Activated B cell treated with CpG ODN at 0.5 μM for 24 hours (primary cell): Measurements from ENCODE around the gene TAB3. TPM values are rescaled to one million over a fixed set of nuclear protein-coding genes. Genes with fewer than 3 reads are reported as not detected.

Experiments
- ATAC-seq: fragments of 200-7000 bp; cut with Tn5 transposase; one replicate; pipeline ENCODE4 v1.10.0; 2021; ENCODE audit warnings: low read depth, mild to moderate bottlenecking, moderate library complexity
- CTCF ChIA-PET: fragments of 350-600 bp; sonication (Branson Sonifier 250); formaldehyde crosslinking; loops from one replicate; lab custom pipeline; 2021; ENCODE audit warnings: antibody characterized with exemption; lab: Charles Lee
- POLR2A ChIA-PET: fragments of 350-600 bp; sonication (Branson Sonifier 250); formaldehyde crosslinking; loops from one replicate; lab custom pipeline; 2021; ENCODE audit warnings: antibody characterized with exemption; lab: Charles Lee
- DNase-seq: peaks from one replicate; pipeline ENCODE4 v3.0.0; 2022
- H3K27ac Mint-ChIP-seq: one replicate; pipeline ENCODE4 v1.8.0; 2020; ENCODE audit warnings: mixed read lengths
- H3K27me3 Mint-ChIP-seq: one replicate; pipeline ENCODE4 v1.8.0; 2021; ENCODE audit warnings: mixed read lengths
- H3K36me3 Mint-ChIP-seq: one replicate; pipeline ENCODE4 v1.8.0; 2021; ENCODE audit warnings: low read depth, mixed read lengths
- H3K4me1 Mint-ChIP-seq: one replicate; pipeline ENCODE4 v1.8.0; 2021; ENCODE audit warnings: mixed read lengths
- H3K4me3 Mint-ChIP-seq: one replicate; pipeline ENCODE4 v1.8.0; 2020; ENCODE audit warnings: mild to moderate bottlenecking, mixed read lengths
- H3K9me3 Mint-ChIP-seq: one replicate; pipeline ENCODE4 v1.8.0; 2020; ENCODE audit warnings: mixed read lengths
- CTCF ChIP-seq: fragments of 200-600 bp; IDR thresholded peaks from one replicate; pipeline ENCODE4 v1.8.0; 2022; ENCODE audit warnings: antibody characterized with exemption, mild to moderate bottlenecking
- intact Hi-C: fragments of 100-400 bp; cut with micrococcal nuclease; formaldehyde crosslinking; loops from one replicate; pipeline ENCODE4 v1.15.1; 2024
- total RNA-seq: library from RNA; stranded (reverse); gene quantifications from 2 replicates; pipeline ENCODE4 v1.2.3, GENCODE V29; 2022

The TAB3 gene
- total RNA-seq, 1 donor from 2014 or later: 23.9 TPM

DNA sequence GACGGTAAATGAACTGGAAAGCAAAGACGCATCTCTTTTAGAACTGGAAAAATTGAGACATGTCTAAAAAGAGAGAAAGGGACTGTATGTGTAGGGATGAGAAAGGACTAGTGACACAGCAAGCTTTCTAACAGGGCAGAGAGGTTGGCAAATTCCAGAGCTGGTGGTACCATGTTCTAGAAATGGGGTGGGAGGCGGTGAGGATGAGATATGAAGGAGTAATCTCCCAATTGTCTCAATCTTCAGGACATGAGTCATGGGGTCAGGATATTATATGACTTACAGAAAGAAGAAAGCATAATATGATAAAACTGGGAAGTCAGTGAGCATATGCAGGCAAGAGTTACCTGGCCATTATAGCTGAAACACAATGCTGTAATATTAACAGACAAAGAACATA is 14.2 kb downstream of the TAB3 start:
- Mint-ChIP-seq H3K27ac (no peak overlapping the region), H3K36me3 (peaks cover 9% of the 10 kb centered on the region)
- POLR2A ChIA-PET: no interaction called here

GRCh38 chrX:30870572-30870971 is 18.5 kb downstream of the TAB3 start:
- ChIA-PET CTCF (interaction anchor here (1.2 kb wide), 1 partner anchor 135 kb away, joined by 3 read pairs; no protein-coding TSS in a partner anchor), POLR2A (no interaction called here)
- no peaks in the 10 kb centered on the region for H3K9me3 Mint-ChIP-seq
- intact Hi-C loops: no loop called here
- H3K36me3 Mint-ChIP-seq: peaks cover 17% of the 10 kb centered on the region
- ATAC-seq: no peak
- TF ChIP-seq CTCF: no peak
- H3K4me1 Mint-ChIP-seq: peaks cover 6% of the 10 kb centered on the region
- no peak for DNase-seq
- no peak overlapping the region for H3K4me3 Mint-ChIP-seq
- H3K27me3 Mint-ChIP-seq: no peaks in the 10 kb centered on the region
- H3K27ac Mint-ChIP-seq: no peak overlapping the region

More for the DNA sequence above, 14.2 kb downstream of the TAB3 start:
- Mint-ChIP-seq H3K4me3 (no peak overlapping the region), H3K4me1 (peaks cover 10% of the 10 kb centered on the region), H3K9me3 (no peaks in the 10 kb centered on the region), H3K27me3 (no peaks in the 10 kb centered on the region)
- no peak for TF ChIP-seq CTCF
- ATAC-seq: no peak
- intact Hi-C loops: no loop called here
- CTCF ChIA-PET: no interaction called here
- no peak for DNase-seq

DNA sequence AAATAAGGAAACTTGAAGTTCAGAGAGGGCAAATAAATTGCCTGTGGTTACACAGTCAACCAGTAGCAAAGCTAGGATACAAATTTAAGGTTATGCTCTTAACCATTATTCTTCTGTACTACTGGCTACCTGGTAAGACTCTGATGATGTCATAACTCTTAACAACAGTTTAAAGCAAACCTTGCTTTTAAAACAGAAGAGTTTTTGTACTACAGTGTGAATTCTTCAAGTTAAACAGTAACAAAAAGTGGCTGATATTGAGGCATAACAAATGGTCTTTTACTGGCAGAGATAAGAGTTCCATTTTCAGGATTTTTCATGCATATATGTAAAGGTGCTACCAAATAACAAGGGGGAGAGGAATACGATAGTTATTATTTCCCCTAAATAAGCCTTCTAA is 23.4 kb downstream of the TAB3 start:
- intact Hi-C loops: loop anchor here (1.0 kb wide), 1 partner anchor 129 kb away; no protein-coding TSS in a partner anchor
- no peak for TF ChIP-seq CTCF
- peaks cover 17% of the 10 kb centered on the region for H3K36me3 Mint-ChIP-seq
- H3K4me3 Mint-ChIP-seq: no peak overlapping the region
- no peak overlapping the region for H3K27ac Mint-ChIP-seq
- ATAC-seq (no peak), DNase-seq (no peak)
- H3K4me1 Mint-ChIP-seq: peaks cover 18% of the 10 kb centered on the region
- CTCF ChIA-PET: interaction anchor here (3.3 kb wide), 1 partner anchor 129 kb away, joined by 11 read pairs; no protein-coding TSS in a partner anchor
- POLR2A ChIA-PET: no interaction called here
- no peaks in the 10 kb centered on the region for H3K9me3 Mint-ChIP-seq
- no peaks in the 10 kb centered on the region for H3K27me3 Mint-ChIP-seq

- ChIA-PET POLR2A (interaction anchor here (1.0 kb wide), 1 partner anchor 25 kb away, joined by 4 read pairs; the partner anchor contains the start of gene TAB3), CTCF (interaction anchor here (1.2 to 3.3 kb wide), 2 partner anchors 128 to 130 kb away, joined by 4 to 11 read pairs; no protein-coding TSS in a partner anchor)
- peak overlapping the region; percentile 63 for H3K27ac Mint-ChIP-seq
- H3K4me3 Mint-ChIP-seq: no peak overlapping the region
- peaks cover 20% of the 10 kb centered on the region for H3K36me3 Mint-ChIP-seq
- intact Hi-C loops: loop anchor here (1.0 kb wide), 1 partner anchor 129 kb away; no protein-coding TSS in a partner anchor
- H3K4me1 Mint-ChIP-seq: peaks cover 18% of the 10 kb centered on the region
- no peaks in the 10 kb centered on the region for H3K9me3 Mint-ChIP-seq
- TF ChIP-seq CTCF: no peak
- no peaks in the 10 kb centered on the region for H3K27me3 Mint-ChIP-seq
- ATAC-seq (no peak), DNase-seq (no peak)
Observed at GRCh38 chrX:30865015-30865414, 24.0 kb downstream of the TAB3 start.

GRCh38 chrX:30864383-30864785 is 24.7 kb downstream of the TAB3 start:
- DNase-seq (no peak), ATAC-seq (peak; percentile 50)
- Mint-ChIP-seq H3K27ac (peak overlapping the region; percentile 63), H3K9me3 (no peaks in the 10 kb centered on the region), H3K4me1 (peaks cover 18% of the 10 kb centered on the region), H3K36me3 (peaks cover 21% of the 10 kb centered on the region), H3K4me3 (no peak overlapping the region), H3K27me3 (no peaks in the 10 kb centered on the region)
- intact Hi-C loops: no loop called here
- ChIA-PET CTCF (interaction anchor here (1.2 to 3.3 kb wide), 2 partner anchors 128 to 130 kb away, joined by 4 to 11 read pairs; no protein-coding TSS in a partner anchor), POLR2A (interaction anchor here (1.0 kb wide), 1 partner anchor 25 kb away, joined by 4 read pairs; the partner anchor contains the start of gene TAB3)
- no peak for TF ChIP-seq CTCF
